Hepatocyte (in vitro differentiated cells): ENCODE measurements around the gene EXOC3L4. TPM values are rescaled to one million over a fixed set of nuclear protein-coding genes. Genes with fewer than 3 reads are reported as not detected.
"Not testable (repeated sequence)": the region's sequence is repeated elsewhere in the genome, so short reads cannot be mapped to it uniquely, and the experiment has no call there.

ENCODE experiments used
- DNase-seq: peaks from one replicate; pipeline ENCODE4 v3.0.0-alpha.2; 2016; ENCODE audit warnings: low spot score
- H2AFZ ChIP-seq: fragments of 200-600 bp; sonication (generic); 2 replicates; pipeline ENCODE4 v1.6.0; 2016; ENCODE audit warnings: antibody characterized with exemption, mild to moderate bottlenecking
- H3K27ac ChIP-seq: fragments of 200-600 bp; sonication (generic); 2 replicates; pipeline ENCODE4 v1.5.1; 2016; ENCODE audit warnings: mild to moderate bottlenecking
- H3K27me3 ChIP-seq: fragments of 200-600 bp; sonication (generic); 2 replicates; pipeline ENCODE4 v1.6.1; 2016
- H3K36me3 ChIP-seq: fragments of 200-600 bp; sonication (generic); replicated peaks from 2 replicates; pipeline ENCODE4 v1.5.1; 2016; ENCODE audit warnings: low read depth; ENCODE audit not compliant: insufficient read depth
- H3K4me1 ChIP-seq: fragments of 200-600 bp; sonication (generic); 2 replicates; pipeline ENCODE4 v1.5.1; 2016; ENCODE audit warnings: mild to moderate bottlenecking, moderate library complexity; ENCODE audit not compliant: insufficient read depth
- H3K4me2 ChIP-seq: fragments of 200-600 bp; sonication (generic); 2 replicates; pipeline ENCODE4 v1.6.0; 2016
- H3K4me3 ChIP-seq: fragments of 200-600 bp; sonication (generic); 2 replicates; pipeline ENCODE4 v1.5.1; 2016; ENCODE audit warnings: mild to moderate bottlenecking
- H3K79me2 ChIP-seq: fragments of 200-600 bp; sonication (generic); 2 replicates; pipeline ENCODE4 v1.6.0; 2017; ENCODE audit warnings: mild to moderate bottlenecking
- H3K9me2 ChIP-seq: fragments of 200-600 bp; sonication (generic); replicated peaks from 2 replicates; pipeline ENCODE4 v1.6.0; 2017; ENCODE audit warnings: mild to moderate bottlenecking; ENCODE audit not compliant: insufficient read depth
- H3K9me3 ChIP-seq: fragments of 200-600 bp; sonication (generic); 2 replicates; pipeline ENCODE4 v1.5.1; 2016; ENCODE audit warnings: low read depth, mild to moderate bottlenecking
- H4K20me1 ChIP-seq: fragments of 200-600 bp; sonication (generic); 2 replicates; pipeline ENCODE4 v1.6.0; 2016; ENCODE audit warnings: mild to moderate bottlenecking; ENCODE audit not compliant: insufficient read depth, poor library complexity, severe bottlenecking
- EZH2 ChIP-seq: fragments of 200-600 bp; sonication (generic); IDR thresholded peaks from 2 replicates; pipeline ENCODE4 v1.6.1; 2016; ENCODE audit warnings: antibody characterized with exemption, mild to moderate bottlenecking, borderline replicate concordance
- EZH2phosphoT487 ChIP-seq: fragments of 200-600 bp; sonication (generic); IDR thresholded peaks from one replicate; pipeline ENCODE4 v1.6.1; 2018; ENCODE audit warnings: antibody characterized with exemption, mild to moderate bottlenecking, low read depth, moderate library complexity; ENCODE audit not compliant: unreplicated experiment, severe bottlenecking
- WGBS: methylation state at CpG from one replicate; pipeline ENCODE4 v1.1.6; 2016; ENCODE audit warnings: low lambda C conversion rate; ENCODE audit errors: missing lambda C conversion rate; 5-methylcytosine and 5-hydroxymethylcytosine counted together
- polyA plus RNA-seq: library from polyadenylated mRNA; unstranded; fragments of >200 nt; fragmentation: Nextera tagmentation; extraction: Ambion mirVana; gene quantifications from 2 replicates; pipeline ENCODE4 v1.2.1, GENCODE V29; 2016
- total RNA-seq: library from RNA; depleted of rRNA; stranded (reverse); fragments of >200 nt; gene quantifications from 2 replicates; pipeline ENCODE4 v1.2.3, GENCODE V29; 2014
- TF ChIP-seq, protein P1 (sequence below): fragments of 200-600 bp; sonication (generic); IDR thresholded peaks from 2 replicates; pipeline ENCODE4 v1.5.1; 2016; ENCODE audit warnings: antibody characterized with exemption, mild to moderate bottlenecking; ENCODE audit not compliant: poor library complexity

EXOC3L4 gene
- total and polyA plus RNA-seq, 2 experiments from 2014 or later = 35.3 to 40.3 TPM

DNA sequence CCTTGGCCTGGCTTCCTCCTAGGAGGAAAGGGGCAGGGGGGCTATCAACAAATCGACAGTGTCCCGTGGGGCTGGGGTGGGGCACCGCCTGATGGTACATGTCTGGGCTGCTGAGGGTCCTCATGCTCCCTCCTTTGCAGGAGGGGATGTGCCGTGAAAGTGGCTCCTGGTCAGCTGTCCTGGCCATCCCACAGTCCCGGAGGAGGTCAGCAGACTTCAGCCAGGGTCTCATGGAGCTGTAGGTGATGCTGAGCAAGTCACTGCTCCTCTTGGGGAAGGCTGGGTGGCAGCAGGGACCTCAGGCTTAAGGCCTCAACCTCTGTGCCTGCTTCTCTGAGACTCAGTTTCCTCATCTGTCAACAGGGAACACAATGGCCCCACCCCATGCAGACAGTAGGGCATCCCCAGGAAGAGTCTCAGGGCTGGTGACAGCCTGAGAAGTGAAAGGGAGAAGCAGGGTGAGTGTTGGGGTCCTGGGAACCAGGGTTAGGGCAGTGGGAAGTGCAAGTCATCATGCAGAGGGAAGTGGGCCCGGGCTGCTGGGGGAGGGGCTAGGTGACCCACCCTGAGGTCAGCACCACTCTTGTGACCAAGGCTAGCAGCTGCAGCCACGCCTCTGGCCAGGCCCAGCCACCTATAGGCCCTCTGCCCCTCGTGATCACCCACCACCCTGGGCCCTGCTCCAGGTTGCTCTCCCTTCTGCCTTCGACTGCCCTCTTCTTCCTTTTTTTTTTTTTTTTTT is 24.3 kb downstream of the EXOC3L4 start:
- H3K27me3 ChIP-seq = no peaks in the 10 kb centered on the region
- no peak for DNase-seq
- TF ChIP-seq, protein P1, sequence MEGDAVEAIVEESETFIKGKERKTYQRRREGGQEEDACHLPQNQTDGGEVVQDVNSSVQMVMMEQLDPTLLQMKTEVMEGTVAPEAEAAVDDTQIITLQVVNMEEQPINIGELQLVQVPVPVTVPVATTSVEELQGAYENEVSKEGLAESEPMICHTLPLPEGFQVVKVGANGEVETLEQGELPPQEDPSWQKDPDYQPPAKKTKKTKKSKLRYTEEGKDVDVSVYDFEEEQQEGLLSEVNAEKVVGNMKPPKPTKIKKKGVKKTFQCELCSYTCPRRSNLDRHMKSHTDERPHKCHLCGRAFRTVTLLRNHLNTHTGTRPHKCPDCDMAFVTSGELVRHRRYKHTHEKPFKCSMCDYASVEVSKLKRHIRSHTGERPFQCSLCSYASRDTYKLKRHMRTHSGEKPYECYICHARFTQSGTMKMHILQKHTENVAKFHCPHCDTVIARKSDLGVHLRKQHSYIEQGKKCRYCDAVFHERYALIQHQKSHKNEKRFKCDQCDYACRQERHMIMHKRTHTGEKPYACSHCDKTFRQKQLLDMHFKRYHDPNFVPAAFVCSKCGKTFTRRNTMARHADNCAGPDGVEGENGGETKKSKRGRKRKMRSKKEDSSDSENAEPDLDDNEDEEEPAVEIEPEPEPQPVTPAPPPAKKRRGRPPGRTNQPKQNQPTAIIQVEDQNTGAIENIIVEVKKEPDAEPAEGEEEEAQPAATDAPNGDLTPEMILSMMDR = no peak
- TF ChIP-seq EZH2 = no peak
- TF ChIP-seq EZH2phosphoT487 = no peak
- no peak overlapping the region for H3K27ac ChIP-seq
- H3K9me2 ChIP-seq = no peaks in the 10 kb centered on the region
- H4K20me1 ChIP-seq = no peaks in the 10 kb centered on the region
- peaks cover 28% of the 10 kb centered on the region for H3K4me1 ChIP-seq
- H3K4me2 ChIP-seq = no peak overlapping the region
- H3K79me2 ChIP-seq = no peaks in the 10 kb centered on the region
- H2AFZ ChIP-seq = no peak overlapping the region
- H3K36me3 ChIP-seq = no peaks in the 10 kb centered on the region
- 87% methylated on average over 9 of the region's 9 CpGs for WGBS
- no peaks in the 10 kb centered on the region for H3K9me3 ChIP-seq
- H3K4me3 ChIP-seq = no peak overlapping the region

- H3K27me3 ChIP-seq = not testable (repeated sequence)
These were observed 25.0 kb downstream of the EXOC3L4 start for GRCh38 chr14:103119527-103119926.

GRCh38 chr14:103121121-103121845 is 26.8 kb downstream of the EXOC3L4 start:
- H3K4me3 ChIP-seq = no peak overlapping the region

More at GRCh38 chr14:103119527-103119926, 25.0 kb downstream of the EXOC3L4 start:
- not testable (repeated sequence) for H3K9me2 ChIP-seq, H2AFZ ChIP-seq, H3K4me2 ChIP-seq, DNase-seq, H3K9me3 ChIP-seq, H3K36me3 ChIP-seq, H4K20me1 ChIP-seq, H3K27ac ChIP-seq, H3K4me3 ChIP-seq, H3K79me2 ChIP-seq
- WGBS = 94% methylated on average over 8 of the region's 8 CpGs
- H3K4me1 ChIP-seq = peaks cover 30% of the 10 kb centered on the region

More at GRCh38 chr14:103121121-103121845, 26.8 kb downstream of the EXOC3L4 start:
- Histone ChIP-seq H2AFZ (no peak overlapping the region), H3K4me1 (peaks cover 30% of the 10 kb centered on the region), H3K4me2 (peak overlapping the region; percentile 90), H3K27me3 (no peaks in the 10 kb centered on the region), H3K79me2 (no peaks in the 10 kb centered on the region), H3K9me2 (no peaks in the 10 kb centered on the region), H3K27ac (peak overlapping the region; percentile 29), H3K36me3 (no peaks in the 10 kb centered on the region), H4K20me1 (no peaks in the 10 kb centered on the region), H3K9me3 (no peaks in the 10 kb centered on the region)
- WGBS = 66% methylated on average over 18 of the region's 18 CpGs
- no peak for DNase-seq
- TF ChIP-seq EZH2phosphoT487 = no peak
- TF ChIP-seq, protein P1 = no peak
- TF ChIP-seq EZH2 = no peak
